GM23338 (cell line): ENCODE measurements around the gene CD163L1. TPM values are rescaled to one million over a fixed set of nuclear protein-coding genes. Genes with fewer than 3 reads are reported as not detected.

ENCODE experiments used
- ATAC-seq: fragments of 200-7000 bp; cut with Tn5 transposase; 3 replicates; pipeline ENCODE4 v1.9.1; 2020
- DNase-seq: peaks from one replicate; pipeline ENCODE4 v3.0.0-alpha.2; 2015; ENCODE audit warnings: low spot score
- H2AFZ ChIP-seq: fragments of 200-600 bp; sonication (generic); 2 replicates; pipeline ENCODE4 v1.8.0; 2016; ENCODE audit warnings: antibody characterized with exemption, mild to moderate bottlenecking, moderate library complexity
- H3F3A ChIP-seq: fragments of 200-600 bp; sonication (generic); replicated peaks from 2 replicates; pipeline ENCODE4 v1.8.0; 2017; ENCODE audit warnings: antibody characterized with exemption, mixed run types, low read depth
- H3K27ac ChIP-seq: fragments of 200-600 bp; sonication (generic); 2 replicates; pipeline ENCODE4 v1.6.1; 2016; ENCODE audit warnings: low read depth
- H3K27me3 ChIP-seq: fragments of 200-600 bp; sonication (generic); 2 replicates; pipeline ENCODE4 v1.8.0; 2016; ENCODE audit warnings: mild to moderate bottlenecking, mixed run types, moderate library complexity; ENCODE audit not compliant: insufficient read depth
- H3K36me3 ChIP-seq: fragments of 200-600 bp; sonication (generic); 2 replicates; pipeline ENCODE4 v1.8.0; 2016; ENCODE audit warnings: mild to moderate bottlenecking; ENCODE audit not compliant: insufficient read depth
- H3K4me1 ChIP-seq: fragments of 200-600 bp; sonication (generic); 2 replicates; pipeline ENCODE4 v1.8.0; 2016; ENCODE audit warnings: mild to moderate bottlenecking, moderate library complexity; ENCODE audit not compliant: insufficient read depth
- H3K4me2 ChIP-seq: fragments of 200-600 bp; sonication (generic); 2 replicates; pipeline ENCODE4 v1.7.1; 2017; ENCODE audit warnings: mixed run types
- H3K4me3 ChIP-seq: fragments of 200-600 bp; sonication (generic); 2 replicates; pipeline ENCODE4 v1.6.1; 2016; ENCODE audit warnings: mixed run types
- H3K79me2 ChIP-seq: fragments of 200-600 bp; sonication (generic); replicated peaks from 2 replicates; pipeline ENCODE4 v1.8.0; 2017; ENCODE audit warnings: mild to moderate bottlenecking; ENCODE audit not compliant: insufficient read depth
- H3K9me2 ChIP-seq: fragments of 200-600 bp; sonication (generic); 2 replicates; pipeline ENCODE4 v1.8.0; 2017; ENCODE audit not compliant: insufficient read depth
- H4K20me1 ChIP-seq: fragments of 200-600 bp; sonication (generic); replicated peaks from 2 replicates; pipeline ENCODE4 v1.8.0; 2017; ENCODE audit warnings: mild to moderate bottlenecking; ENCODE audit not compliant: insufficient read depth
- H3K27ac Mint-ChIP-seq: 2 replicates; pipeline ENCODE4 v1.8.0; 2020; ENCODE audit warnings: inconsistent platforms, mild to moderate bottlenecking, moderate library complexity, mixed read lengths
- H3K27me3 Mint-ChIP-seq: 3 replicates; pipeline ENCODE4 v1.8.0; 2022; ENCODE audit warnings: low read depth, mild to moderate bottlenecking, moderate library complexity, mixed read lengths, inconsistent platforms; ENCODE audit not compliant: insufficient read depth, poor library complexity
- H3K36me3 Mint-ChIP-seq: 3 replicates; pipeline ENCODE4 v1.8.0; 2021; ENCODE audit warnings: low read depth, mild to moderate bottlenecking, inconsistent platforms, moderate library complexity, mixed read lengths
- H3K4me1 Mint-ChIP-seq: 3 replicates; pipeline ENCODE4 v1.8.0; 2020; ENCODE audit warnings: mild to moderate bottlenecking, inconsistent platforms, mixed read lengths
- H3K4me3 Mint-ChIP-seq: 3 replicates; pipeline ENCODE4 v1.8.0; 2021; ENCODE audit warnings: moderate library complexity, mild to moderate bottlenecking, inconsistent platforms, mixed read lengths
- H3K9me3 Mint-ChIP-seq: 3 replicates; pipeline ENCODE4 v1.8.0; 2020; ENCODE audit warnings: moderate library complexity, mild to moderate bottlenecking, inconsistent platforms, mixed read lengths
- EZH2 ChIP-seq: fragments of 200-600 bp; sonication (generic); IDR thresholded peaks from one replicate; pipeline ENCODE4 v1.8.0; 2017; ENCODE audit warnings: antibody characterized with exemption, mild to moderate bottlenecking, low read depth; ENCODE audit not compliant: unreplicated experiment
- EZH2phosphoT487 ChIP-seq: fragments of 200-600 bp; sonication (generic); IDR thresholded peaks from one replicate; pipeline ENCODE4 v1.8.1; 2018; ENCODE audit warnings: antibody characterized with exemption; ENCODE audit not compliant: unreplicated experiment
- JUNB ChIP-seq: IDR thresholded peaks from one replicate; pipeline ENCODE4 v1.6.1; 2016; ENCODE audit warnings: antibody characterized with exemption; ENCODE audit not compliant: unreplicated experiment
- NANOG ChIP-seq: IDR thresholded peaks from 2 replicates; pipeline ENCODE4 v1.6.1; 2016; ENCODE audit warnings: antibody characterized with exemption, borderline replicate concordance
- REST ChIP-seq: IDR thresholded peaks from one replicate; pipeline ENCODE4 v1.6.1; 2018; ENCODE audit warnings: antibody characterized with exemption; ENCODE audit not compliant: unreplicated experiment
- STAT1 ChIP-seq: IDR thresholded peaks from one replicate; pipeline ENCODE4 v1.6.1; 2016; ENCODE audit warnings: antibody characterized with exemption; ENCODE audit not compliant: unreplicated experiment
- polyA plus RNA-seq: library from polyadenylated mRNA; unstranded; fragments of >200 nt; fragmentation: Nextera tagmentation; extraction: Ambion mirVana; gene quantifications from 2 replicates; pipeline ENCODE4 v1.2.1, GENCODE V29; 2016
- total RNA-seq: library from RNA; depleted of rRNA; stranded (reverse); fragments of >200 nt; shearing (Covaris generic); gene quantifications from 2 replicates; pipeline ENCODE4 v1.2.3, GENCODE V29; 2014
- TF ChIP-seq, protein P1 (sequence below): fragments of 250-450 bp; sonication (Bioruptor Pico); IDR thresholded peaks from 2 replicates; pipeline ENCODE4 v1.5.0; 2020; ENCODE audit warnings: mild to moderate bottlenecking, moderate library complexity

Gene CD163L1
- total and polyA plus RNA-seq, 2 experiments from 2014 or later: 0.14 to 0.36 TPM

- H2AFZ ChIP-seq: no peak overlapping the region
- TF ChIP-seq NANOG (no peak), EZH2phosphoT487 (no peak), JUNB (no peak), EZH2 (no peak), STAT1 (no peak), REST (no peak)
- TF ChIP-seq, protein P1, sequence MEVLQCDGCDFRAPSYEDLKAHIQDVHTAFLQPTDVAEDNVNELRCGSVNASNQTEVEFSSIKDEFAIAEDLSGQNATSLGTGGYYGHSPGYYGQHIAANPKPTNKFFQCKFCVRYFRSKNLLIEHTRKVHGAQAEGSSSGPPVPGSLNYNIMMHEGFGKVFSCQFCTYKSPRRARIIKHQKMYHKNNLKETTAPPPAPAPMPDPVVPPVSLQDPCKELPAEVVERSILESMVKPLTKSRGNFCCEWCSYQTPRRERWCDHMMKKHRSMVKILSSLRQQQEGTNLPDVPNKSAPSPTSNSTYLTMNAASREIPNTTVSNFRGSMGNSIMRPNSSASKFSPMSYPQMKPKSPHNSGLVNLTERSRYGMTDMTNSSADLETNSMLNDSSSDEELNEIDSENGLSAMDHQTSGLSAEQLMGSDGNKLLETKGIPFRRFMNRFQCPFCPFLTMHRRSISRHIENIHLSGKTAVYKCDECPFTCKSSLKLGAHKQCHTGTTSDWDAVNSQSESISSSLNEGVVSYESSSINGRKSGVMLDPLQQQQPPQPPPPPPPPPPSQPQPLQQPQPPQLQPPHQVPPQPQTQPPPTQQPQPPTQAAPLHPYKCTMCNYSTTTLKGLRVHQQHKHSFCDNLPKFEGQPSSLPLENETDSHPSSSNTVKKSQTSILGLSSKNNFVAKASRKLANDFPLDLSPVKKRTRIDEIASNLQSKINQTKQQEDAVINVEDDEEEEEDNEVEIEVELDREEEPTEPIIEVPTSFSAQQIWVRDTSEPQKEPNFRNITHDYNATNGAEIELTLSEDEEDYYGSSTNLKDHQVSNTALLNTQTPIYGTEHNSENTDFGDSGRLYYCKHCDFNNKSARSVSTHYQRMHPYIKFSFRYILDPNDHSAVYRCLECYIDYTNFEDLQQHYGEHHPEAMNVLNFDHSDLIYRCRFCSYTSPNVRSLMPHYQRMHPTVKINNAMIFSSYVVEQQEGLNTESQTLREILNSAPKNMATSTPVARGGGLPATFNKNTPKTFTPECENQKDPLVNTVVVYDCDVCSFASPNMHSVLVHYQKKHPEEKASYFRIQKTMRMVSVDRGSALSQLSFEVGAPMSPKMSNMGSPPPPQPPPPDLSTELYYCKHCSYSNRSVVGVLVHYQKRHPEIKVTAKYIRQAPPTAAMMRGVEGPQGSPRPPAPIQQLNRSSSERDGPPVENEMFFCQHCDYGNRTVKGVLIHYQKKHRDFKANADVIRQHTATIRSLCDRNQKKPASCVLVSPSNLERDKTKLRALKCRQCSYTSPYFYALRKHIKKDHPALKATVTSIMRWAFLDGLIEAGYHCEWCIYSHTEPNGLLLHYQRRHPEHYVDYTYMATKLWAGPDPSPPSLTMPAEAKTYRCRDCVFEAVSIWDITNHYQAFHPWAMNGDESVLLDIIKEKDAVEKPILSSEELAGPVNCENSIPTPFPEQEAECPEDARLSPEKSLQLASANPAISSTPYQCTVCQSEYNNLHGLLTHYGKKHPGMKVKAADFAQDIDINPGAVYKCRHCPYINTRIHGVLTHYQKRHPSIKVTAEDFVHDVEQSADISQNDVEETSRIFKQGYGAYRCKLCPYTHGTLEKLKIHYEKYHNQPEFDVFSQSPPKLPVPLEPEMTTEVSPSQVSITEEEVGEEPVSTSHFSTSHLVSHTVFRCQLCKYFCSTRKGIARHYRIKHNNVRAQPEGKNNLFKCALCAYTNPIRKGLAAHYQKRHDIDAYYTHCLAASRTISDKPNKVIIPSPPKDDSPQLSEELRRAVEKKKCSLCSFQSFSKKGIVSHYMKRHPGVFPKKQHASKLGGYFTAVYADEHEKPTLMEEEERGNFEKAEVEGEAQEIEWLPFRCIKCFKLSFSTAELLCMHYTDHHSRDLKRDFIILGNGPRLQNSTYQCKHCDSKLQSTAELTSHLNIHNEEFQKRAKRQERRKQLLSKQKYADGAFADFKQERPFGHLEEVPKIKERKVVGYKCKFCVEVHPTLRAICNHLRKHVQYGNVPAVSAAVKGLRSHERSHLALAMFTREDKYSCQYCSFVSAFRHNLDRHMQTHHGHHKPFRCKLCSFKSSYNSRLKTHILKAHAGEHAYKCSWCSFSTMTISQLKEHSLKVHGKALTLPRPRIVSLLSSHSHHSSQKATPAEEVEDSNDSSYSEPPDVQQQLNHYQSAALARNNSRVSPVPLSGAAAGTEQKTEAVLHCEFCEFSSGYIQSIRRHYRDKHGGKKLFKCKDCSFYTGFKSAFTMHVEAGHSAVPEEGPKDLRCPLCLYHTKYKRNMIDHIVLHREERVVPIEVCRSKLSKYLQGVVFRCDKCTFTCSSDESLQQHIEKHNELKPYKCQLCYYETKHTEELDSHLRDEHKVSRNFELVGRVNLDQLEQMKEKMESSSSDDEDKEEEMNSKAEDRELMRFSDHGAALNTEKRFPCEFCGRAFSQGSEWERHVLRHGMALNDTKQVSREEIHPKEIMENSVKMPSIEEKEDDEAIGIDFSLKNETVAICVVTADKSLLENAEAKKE: no peak
These were observed 92.8 kb downstream of the CD163L1 start for GRCh38 chr12:7351177-7351576.

More at GRCh38 chr12:7351177-7351576, 92.8 kb downstream of the CD163L1 start:
- Histone ChIP-seq H3K4me2 (no peak overlapping the region), H3K27ac (no peak overlapping the region), H3K4me3 (no peak overlapping the region), H3K27me3 (no peaks in the 10 kb centered on the region), H3K36me3 (peaks cover 2% of the 10 kb centered on the region; the same call in 1 of the 2 replicates), H3K79me2 (no peaks in the 10 kb centered on the region), H4K20me1 (no peaks in the 10 kb centered on the region), H3F3A (no peaks in the 10 kb centered on the region), H3K9me2 (no peaks in the 10 kb centered on the region), H3K4me1 (peaks cover 4% of the 10 kb centered on the region; the same call in 1 of the 2 replicates)
- ATAC-seq (no peak), DNase-seq (no peak)
- Mint-ChIP-seq H3K9me3 (peaks cover 3% of the 10 kb centered on the region; the same call in 1 of the 3 replicates), H3K36me3 (no peaks in the 10 kb centered on the region), H3K4me1 (peaks cover 3% of the 10 kb centered on the region; the same call in 2 of the 3 replicates), H3K4me3 (no peak overlapping the region), H3K27ac (no peak overlapping the region), H3K27me3 (peaks cover 1% of the 10 kb centered on the region)
